GM23338 (cell line): ENCODE results near the gene PRRC2A. TPM values are rescaled to one million over a fixed set of nuclear protein-coding genes. Genes with fewer than 3 reads are reported as not detected.

Source experiments
- ATAC-seq: fragments of 200-7000 bp; cut with Tn5 transposase; 3 replicates; pipeline ENCODE4 v1.9.1; 2020
- DNase-seq: peaks from one replicate; pipeline ENCODE4 v3.0.0-alpha.2; 2015; ENCODE audit warnings: low spot score
- H2AFZ ChIP-seq: fragments of 200-600 bp; sonication (generic); 2 replicates; pipeline ENCODE4 v1.8.0; 2016; ENCODE audit warnings: antibody characterized with exemption, mild to moderate bottlenecking, moderate library complexity
- H3F3A ChIP-seq: fragments of 200-600 bp; sonication (generic); replicated peaks from 2 replicates; pipeline ENCODE4 v1.8.0; 2017; ENCODE audit warnings: antibody characterized with exemption, mixed run types, low read depth
- H3K27ac ChIP-seq: fragments of 200-600 bp; sonication (generic); 2 replicates; pipeline ENCODE4 v1.6.1; 2016; ENCODE audit warnings: low read depth
- H3K27me3 ChIP-seq: fragments of 200-600 bp; sonication (generic); 2 replicates; pipeline ENCODE4 v1.8.0; 2016; ENCODE audit warnings: mild to moderate bottlenecking, mixed run types, moderate library complexity; ENCODE audit not compliant: insufficient read depth
- H3K36me3 ChIP-seq: fragments of 200-600 bp; sonication (generic); 2 replicates; pipeline ENCODE4 v1.8.0; 2016; ENCODE audit warnings: mild to moderate bottlenecking; ENCODE audit not compliant: insufficient read depth
- H3K4me1 ChIP-seq: fragments of 200-600 bp; sonication (generic); 2 replicates; pipeline ENCODE4 v1.8.0; 2016; ENCODE audit warnings: mild to moderate bottlenecking, moderate library complexity; ENCODE audit not compliant: insufficient read depth
- H3K4me2 ChIP-seq: fragments of 200-600 bp; sonication (generic); 2 replicates; pipeline ENCODE4 v1.7.1; 2017; ENCODE audit warnings: mixed run types
- H3K4me3 ChIP-seq: fragments of 200-600 bp; sonication (generic); 2 replicates; pipeline ENCODE4 v1.6.1; 2016; ENCODE audit warnings: mixed run types
- H3K79me2 ChIP-seq: fragments of 200-600 bp; sonication (generic); replicated peaks from 2 replicates; pipeline ENCODE4 v1.8.0; 2017; ENCODE audit warnings: mild to moderate bottlenecking; ENCODE audit not compliant: insufficient read depth
- H3K9me2 ChIP-seq: fragments of 200-600 bp; sonication (generic); 2 replicates; pipeline ENCODE4 v1.8.0; 2017; ENCODE audit not compliant: insufficient read depth
- H4K20me1 ChIP-seq: fragments of 200-600 bp; sonication (generic); replicated peaks from 2 replicates; pipeline ENCODE4 v1.8.0; 2017; ENCODE audit warnings: mild to moderate bottlenecking; ENCODE audit not compliant: insufficient read depth
- H3K27ac Mint-ChIP-seq: 2 replicates; pipeline ENCODE4 v1.8.0; 2020; ENCODE audit warnings: inconsistent platforms, mild to moderate bottlenecking, moderate library complexity, mixed read lengths
- H3K27me3 Mint-ChIP-seq: 3 replicates; pipeline ENCODE4 v1.8.0; 2022; ENCODE audit warnings: low read depth, mild to moderate bottlenecking, moderate library complexity, mixed read lengths, inconsistent platforms; ENCODE audit not compliant: insufficient read depth, poor library complexity
- H3K36me3 Mint-ChIP-seq: 3 replicates; pipeline ENCODE4 v1.8.0; 2021; ENCODE audit warnings: low read depth, mild to moderate bottlenecking, inconsistent platforms, moderate library complexity, mixed read lengths
- H3K4me1 Mint-ChIP-seq: 3 replicates; pipeline ENCODE4 v1.8.0; 2020; ENCODE audit warnings: mild to moderate bottlenecking, inconsistent platforms, mixed read lengths
- H3K4me3 Mint-ChIP-seq: 3 replicates; pipeline ENCODE4 v1.8.0; 2021; ENCODE audit warnings: moderate library complexity, mild to moderate bottlenecking, inconsistent platforms, mixed read lengths
- H3K9me3 Mint-ChIP-seq: 3 replicates; pipeline ENCODE4 v1.8.0; 2020; ENCODE audit warnings: moderate library complexity, mild to moderate bottlenecking, inconsistent platforms, mixed read lengths
- JUNB ChIP-seq: IDR thresholded peaks from one replicate; pipeline ENCODE4 v1.6.1; 2016; ENCODE audit warnings: antibody characterized with exemption; ENCODE audit not compliant: unreplicated experiment
- POLR2AphosphoS5 ChIP-seq: IDR thresholded peaks from 2 replicates; pipeline ENCODE4 v1.6.1; 2016; ENCODE audit warnings: antibody characterized with exemption, low read depth
- ZNF114 ChIP-seq: fragments of 250-450 bp; sonication (Bioruptor Pico); IDR thresholded peaks from 2 replicates; pipeline ENCODE4 v1.5.0; 2020; ENCODE audit warnings: mild to moderate bottlenecking, moderate library complexity
- ZNF331 ChIP-seq: fragments of 250-450 bp; sonication (Bioruptor Pico); IDR thresholded peaks from 2 replicates; pipeline ENCODE4 v1.5.0; 2020; ENCODE audit warnings: low read depth, mild to moderate bottlenecking, moderate library complexity
- polyA plus RNA-seq: library from polyadenylated mRNA; unstranded; fragments of >200 nt; fragmentation: Nextera tagmentation; extraction: Ambion mirVana; gene quantifications from 2 replicates; pipeline ENCODE4 v1.2.1, GENCODE V29; 2016
- total RNA-seq: library from RNA; depleted of rRNA; stranded (reverse); fragments of >200 nt; shearing (Covaris generic); gene quantifications from 2 replicates; pipeline ENCODE4 v1.2.3, GENCODE V29; 2014
- TF ChIP-seq, protein P1 (sequence below): IDR thresholded peaks from one replicate; pipeline ENCODE4 v1.6.1; 2018; ENCODE audit warnings: antibody characterized with exemption; ENCODE audit not compliant: unreplicated experiment
- TF ChIP-seq, protein P2 (sequence below): IDR thresholded peaks from 2 replicates; pipeline ENCODE4 v1.6.1; 2016; ENCODE audit warnings: antibody characterized with exemption
- TF ChIP-seq, protein P3 (sequence below), 2 experiments: fragments of 200-600 bp in 1 of 2; sonication (generic) in 1 of 2; conservative IDR thresholded peaks; 2 replicates each; pipeline versions ENCODE4 v1.5.1 to v1.6.1; 2016 to 2017; ENCODE audit warnings: antibody characterized with exemption in 2 of 2, low read depth in 2 of 2, mild to moderate bottlenecking in 2 of 2, moderate library complexity in 1 of 2

PRRC2A gene
- total and polyA plus RNA-seq, 2 experiments from 2014 or later: 213 to 273 TPM

DNA sequence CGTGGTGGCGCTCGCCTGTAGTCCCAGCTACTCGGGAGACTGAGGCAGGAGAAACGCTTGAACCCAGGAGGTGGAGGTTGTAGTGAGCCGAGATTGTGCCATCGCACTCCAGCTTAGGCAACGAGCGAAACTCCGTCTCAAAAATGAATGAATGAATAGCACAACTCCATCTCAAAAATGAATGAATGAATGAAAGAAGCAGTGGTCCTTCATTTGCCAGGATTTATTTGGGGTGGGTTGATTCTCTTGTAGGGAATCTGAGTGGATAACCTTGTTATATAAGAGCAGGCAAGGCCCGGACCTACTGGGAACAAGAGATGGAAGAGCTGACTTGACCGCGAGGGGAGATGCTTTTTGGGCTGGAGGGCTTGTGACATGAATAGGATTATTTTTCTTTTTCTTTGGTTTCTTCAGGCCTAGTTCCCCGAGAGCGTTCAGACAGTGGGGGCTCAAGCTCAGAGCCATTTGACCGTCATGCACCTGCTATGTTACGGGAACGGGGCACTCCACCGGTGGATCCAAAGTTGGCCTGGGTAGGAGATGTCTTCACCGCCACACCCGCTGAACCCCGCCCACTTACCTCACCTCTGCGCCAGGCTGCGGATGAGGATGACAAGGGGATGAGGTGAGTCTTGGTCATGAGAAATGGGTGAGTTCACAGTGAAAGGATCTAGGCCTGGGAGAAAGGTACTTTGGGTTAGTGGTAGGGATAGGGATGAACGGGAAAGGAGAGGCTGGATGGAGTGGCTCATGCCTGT lies 9.8 kb downstream of the PRRC2A start (continued):
- TF ChIP-seq, protein P1, sequence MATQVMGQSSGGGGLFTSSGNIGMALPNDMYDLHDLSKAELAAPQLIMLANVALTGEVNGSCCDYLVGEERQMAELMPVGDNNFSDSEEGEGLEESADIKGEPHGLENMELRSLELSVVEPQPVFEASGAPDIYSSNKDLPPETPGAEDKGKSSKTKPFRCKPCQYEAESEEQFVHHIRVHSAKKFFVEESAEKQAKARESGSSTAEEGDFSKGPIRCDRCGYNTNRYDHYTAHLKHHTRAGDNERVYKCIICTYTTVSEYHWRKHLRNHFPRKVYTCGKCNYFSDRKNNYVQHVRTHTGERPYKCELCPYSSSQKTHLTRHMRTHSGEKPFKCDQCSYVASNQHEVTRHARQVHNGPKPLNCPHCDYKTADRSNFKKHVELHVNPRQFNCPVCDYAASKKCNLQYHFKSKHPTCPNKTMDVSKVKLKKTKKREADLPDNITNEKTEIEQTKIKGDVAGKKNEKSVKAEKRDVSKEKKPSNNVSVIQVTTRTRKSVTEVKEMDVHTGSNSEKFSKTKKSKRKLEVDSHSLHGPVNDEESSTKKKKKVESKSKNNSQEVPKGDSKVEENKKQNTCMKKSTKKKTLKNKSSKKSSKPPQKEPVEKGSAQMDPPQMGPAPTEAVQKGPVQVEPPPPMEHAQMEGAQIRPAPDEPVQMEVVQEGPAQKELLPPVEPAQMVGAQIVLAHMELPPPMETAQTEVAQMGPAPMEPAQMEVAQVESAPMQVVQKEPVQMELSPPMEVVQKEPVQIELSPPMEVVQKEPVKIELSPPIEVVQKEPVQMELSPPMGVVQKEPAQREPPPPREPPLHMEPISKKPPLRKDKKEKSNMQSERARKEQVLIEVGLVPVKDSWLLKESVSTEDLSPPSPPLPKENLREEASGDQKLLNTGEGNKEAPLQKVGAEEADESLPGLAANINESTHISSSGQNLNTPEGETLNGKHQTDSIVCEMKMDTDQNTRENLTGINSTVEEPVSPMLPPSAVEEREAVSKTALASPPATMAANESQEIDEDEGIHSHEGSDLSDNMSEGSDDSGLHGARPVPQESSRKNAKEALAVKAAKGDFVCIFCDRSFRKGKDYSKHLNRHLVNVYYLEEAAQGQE: no peak
- TF ChIP-seq, protein P2, sequence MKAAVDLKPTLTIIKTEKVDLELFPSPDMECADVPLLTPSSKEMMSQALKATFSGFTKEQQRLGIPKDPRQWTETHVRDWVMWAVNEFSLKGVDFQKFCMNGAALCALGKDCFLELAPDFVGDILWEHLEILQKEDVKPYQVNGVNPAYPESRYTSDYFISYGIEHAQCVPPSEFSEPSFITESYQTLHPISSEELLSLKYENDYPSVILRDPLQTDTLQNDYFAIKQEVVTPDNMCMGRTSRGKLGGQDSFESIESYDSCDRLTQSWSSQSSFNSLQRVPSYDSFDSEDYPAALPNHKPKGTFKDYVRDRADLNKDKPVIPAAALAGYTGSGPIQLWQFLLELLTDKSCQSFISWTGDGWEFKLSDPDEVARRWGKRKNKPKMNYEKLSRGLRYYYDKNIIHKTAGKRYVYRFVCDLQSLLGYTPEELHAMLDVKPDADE: no peak

DNA sequence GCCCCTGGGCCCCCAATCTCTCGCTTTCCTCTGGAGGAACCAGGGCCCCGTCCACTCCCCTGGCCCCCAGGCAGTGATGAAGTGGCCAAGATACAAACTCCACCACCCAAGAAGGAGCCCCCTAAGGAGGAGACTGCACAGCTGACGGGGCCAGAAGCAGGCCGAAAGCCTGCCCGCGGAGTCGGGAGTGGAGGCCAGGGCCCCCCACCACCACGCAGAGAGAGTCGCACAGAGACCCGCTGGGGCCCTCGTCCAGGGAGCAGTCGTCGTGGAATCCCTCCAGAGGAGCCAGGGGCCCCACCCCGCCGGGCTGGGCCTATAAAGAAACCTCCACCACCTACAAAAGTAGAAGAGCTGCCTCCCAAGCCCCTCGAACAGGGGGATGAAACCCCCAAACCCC lies 10.7 kb downstream of the PRRC2A start:
- no peak for DNase-seq
- Histone ChIP-seq H3K27ac (no peak overlapping the region), H3K4me3 (no peak overlapping the region), H3F3A (peaks cover 67% of the 10 kb centered on the region), H3K9me2 (no peaks in the 10 kb centered on the region), H2AFZ (no peak overlapping the region), H3K27me3 (no peaks in the 10 kb centered on the region), H3K79me2 (peaks cover 32% of the 10 kb centered on the region), H3K4me1 (no peaks in the 10 kb centered on the region), H3K4me2 (no peak overlapping the region), H3K36me3 (peaks cover 78% of the 10 kb centered on the region), H4K20me1 (peaks cover 49% of the 10 kb centered on the region)
- no peak overlapping the region for H3K4me3 Mint-ChIP-seq
- ATAC-seq: no peak
- H3K36me3 Mint-ChIP-seq: peaks cover 99% of the 10 kb centered on the region
- H3K27ac Mint-ChIP-seq: no peak overlapping the region
- peaks cover 6% of the 10 kb centered on the region for H3K27me3 Mint-ChIP-seq
- H3K4me1 Mint-ChIP-seq: no peaks in the 10 kb centered on the region
- no peaks in the 10 kb centered on the region; the same call in 2 of the 3 replicates for H3K9me3 Mint-ChIP-seq
- TF ChIP-seq, protein P2: no peak
- TF ChIP-seq ZNF114 (CRISPR knock-in tag) (no peak), POLR2AphosphoS5 (no peak), JUNB (no peak), ZNF331 (no peak)
- TF ChIP-seq, protein P3, sequence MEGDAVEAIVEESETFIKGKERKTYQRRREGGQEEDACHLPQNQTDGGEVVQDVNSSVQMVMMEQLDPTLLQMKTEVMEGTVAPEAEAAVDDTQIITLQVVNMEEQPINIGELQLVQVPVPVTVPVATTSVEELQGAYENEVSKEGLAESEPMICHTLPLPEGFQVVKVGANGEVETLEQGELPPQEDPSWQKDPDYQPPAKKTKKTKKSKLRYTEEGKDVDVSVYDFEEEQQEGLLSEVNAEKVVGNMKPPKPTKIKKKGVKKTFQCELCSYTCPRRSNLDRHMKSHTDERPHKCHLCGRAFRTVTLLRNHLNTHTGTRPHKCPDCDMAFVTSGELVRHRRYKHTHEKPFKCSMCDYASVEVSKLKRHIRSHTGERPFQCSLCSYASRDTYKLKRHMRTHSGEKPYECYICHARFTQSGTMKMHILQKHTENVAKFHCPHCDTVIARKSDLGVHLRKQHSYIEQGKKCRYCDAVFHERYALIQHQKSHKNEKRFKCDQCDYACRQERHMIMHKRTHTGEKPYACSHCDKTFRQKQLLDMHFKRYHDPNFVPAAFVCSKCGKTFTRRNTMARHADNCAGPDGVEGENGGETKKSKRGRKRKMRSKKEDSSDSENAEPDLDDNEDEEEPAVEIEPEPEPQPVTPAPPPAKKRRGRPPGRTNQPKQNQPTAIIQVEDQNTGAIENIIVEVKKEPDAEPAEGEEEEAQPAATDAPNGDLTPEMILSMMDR (conservative IDR thresholded peaks at IDR 0.05; ENCODE audit: low read depth in 2 of 2): no peak
- TF ChIP-seq, protein P1: no peak
